ENCODE results near the gene GALNT10. TPM values are rescaled to one million over a fixed set of nuclear protein-coding genes. Genes with fewer than 3 reads are reported as not detected.

GALNT10 gene
- total RNA-seq, 1 donor from 2014 or later: 57.6 TPM

DNA sequence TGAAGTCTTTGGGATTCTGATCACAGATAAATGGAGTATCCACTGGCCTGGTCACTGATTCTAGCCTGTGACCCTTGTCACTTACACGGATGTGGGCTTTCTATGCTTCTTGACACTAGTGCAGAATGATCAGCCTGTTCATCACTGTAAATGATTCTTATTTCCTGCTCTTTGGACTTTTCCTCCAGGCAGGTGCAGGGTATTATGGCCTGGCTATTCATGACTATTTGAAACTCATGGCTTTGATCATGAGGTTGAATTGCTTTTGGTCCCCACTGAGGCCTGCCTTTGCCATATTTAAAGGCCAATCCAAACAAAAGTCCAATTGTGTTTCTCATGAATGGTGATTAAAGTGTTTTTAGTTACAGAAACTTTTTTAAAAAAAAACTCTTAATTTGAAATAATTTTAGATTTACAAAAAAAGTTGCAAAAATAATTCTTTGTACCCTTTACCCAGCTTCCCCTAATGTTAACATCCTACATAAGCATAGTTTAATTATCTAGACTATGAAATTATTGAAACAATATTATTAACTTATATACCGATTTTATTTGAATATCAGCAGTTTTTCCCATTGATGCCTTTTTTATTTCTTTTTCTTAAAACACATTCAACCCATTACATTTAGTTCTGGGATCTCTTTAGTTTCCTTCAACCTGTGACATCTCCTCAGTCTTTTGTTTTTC lies 68.1 kb downstream of the GALNT10 start:
- DNase-seq: no peak
- intact Hi-C loops (cut with DNase I): no loop called here
- H3K4me1 ChIP-seq: peaks cover 2% of the 10 kb centered on the region
- no peak overlapping the region for H3K27ac ChIP-seq
- H3K4me3 ChIP-seq: no peak overlapping the region
- no peaks in the 10 kb centered on the region for H3K9me3 ChIP-seq
- H3K36me3 ChIP-seq: no peaks in the 10 kb centered on the region
- no peaks in the 10 kb centered on the region for H3K27me3 ChIP-seq (ENCODE audit: low read depth)
- ATAC-seq: no peak
- TF ChIP-seq, protein P1, sequence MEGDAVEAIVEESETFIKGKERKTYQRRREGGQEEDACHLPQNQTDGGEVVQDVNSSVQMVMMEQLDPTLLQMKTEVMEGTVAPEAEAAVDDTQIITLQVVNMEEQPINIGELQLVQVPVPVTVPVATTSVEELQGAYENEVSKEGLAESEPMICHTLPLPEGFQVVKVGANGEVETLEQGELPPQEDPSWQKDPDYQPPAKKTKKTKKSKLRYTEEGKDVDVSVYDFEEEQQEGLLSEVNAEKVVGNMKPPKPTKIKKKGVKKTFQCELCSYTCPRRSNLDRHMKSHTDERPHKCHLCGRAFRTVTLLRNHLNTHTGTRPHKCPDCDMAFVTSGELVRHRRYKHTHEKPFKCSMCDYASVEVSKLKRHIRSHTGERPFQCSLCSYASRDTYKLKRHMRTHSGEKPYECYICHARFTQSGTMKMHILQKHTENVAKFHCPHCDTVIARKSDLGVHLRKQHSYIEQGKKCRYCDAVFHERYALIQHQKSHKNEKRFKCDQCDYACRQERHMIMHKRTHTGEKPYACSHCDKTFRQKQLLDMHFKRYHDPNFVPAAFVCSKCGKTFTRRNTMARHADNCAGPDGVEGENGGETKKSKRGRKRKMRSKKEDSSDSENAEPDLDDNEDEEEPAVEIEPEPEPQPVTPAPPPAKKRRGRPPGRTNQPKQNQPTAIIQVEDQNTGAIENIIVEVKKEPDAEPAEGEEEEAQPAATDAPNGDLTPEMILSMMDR (IDR thresholded peaks at IDR 0.05): no peak

- Histone ChIP-seq H3K4me3 (no peak overlapping the region), H3K27ac (no peak overlapping the region), H3K4me1 (peaks cover 14% of the 10 kb centered on the region), H3K36me3 (no peaks in the 10 kb centered on the region), H3K9me3 (no peaks in the 10 kb centered on the region), H3K27me3 (ENCODE audit: low read depth) (no peaks in the 10 kb centered on the region)
- TF ChIP-seq, protein P1 (IDR thresholded peaks at IDR 0.05): no peak
- intact Hi-C loops (cut with DNase I): no loop called here
- DNase-seq (no peak), ATAC-seq (no peak)
Measured at GRCh38 chr5:154260224-154260927, 69.8 kb downstream of the GALNT10 start.

DNA sequence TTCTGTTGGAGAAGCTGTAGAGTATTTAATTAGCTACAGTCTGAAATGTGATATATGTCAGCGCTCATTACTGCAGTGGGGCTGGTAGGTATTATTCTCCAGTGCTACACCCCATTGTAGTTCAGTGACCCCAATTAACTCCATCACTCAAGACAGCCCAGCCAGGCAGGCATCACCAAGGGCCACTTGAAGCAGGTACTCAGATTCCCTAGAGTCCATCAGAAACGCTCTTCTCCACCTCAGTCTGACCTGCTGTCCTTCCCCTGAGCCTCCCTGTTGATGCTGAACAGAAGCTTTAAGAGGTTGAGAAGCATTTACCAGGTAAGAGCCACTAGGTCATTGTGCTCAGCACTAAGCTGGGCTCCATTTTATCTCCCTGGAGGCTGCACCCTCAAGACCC lies 71.8 kb downstream of the GALNT10 start:
- Histone ChIP-seq H3K27me3 (ENCODE audit: low read depth) (no peaks in the 10 kb centered on the region), H3K4me3 (no peak overlapping the region), H3K36me3 (no peaks in the 10 kb centered on the region), H3K4me1 (peaks cover 14% of the 10 kb centered on the region), H3K27ac (no peak overlapping the region), H3K9me3 (no peaks in the 10 kb centered on the region)
- TF ChIP-seq, protein P1 (IDR thresholded peaks at IDR 0.05): no peak
- DNase-seq (no peak), ATAC-seq (no peak)
- intact Hi-C loops (cut with DNase I): no loop called here

GRCh38 chr5:154264549-154265196 lies 74.1 kb downstream of the GALNT10 start:
- Histone ChIP-seq H3K27me3 (ENCODE audit: low read depth) (no peaks in the 10 kb centered on the region), H3K27ac (no peak overlapping the region), H3K36me3 (no peaks in the 10 kb centered on the region), H3K9me3 (no peaks in the 10 kb centered on the region), H3K4me3 (no peak overlapping the region), H3K4me1 (peaks cover 14% of the 10 kb centered on the region)
- ATAC-seq (no peak), DNase-seq (no peak)
- intact Hi-C loops (cut with DNase I): no loop called here
- TF ChIP-seq, protein P1 (IDR thresholded peaks at IDR 0.05): no peak

DNA sequence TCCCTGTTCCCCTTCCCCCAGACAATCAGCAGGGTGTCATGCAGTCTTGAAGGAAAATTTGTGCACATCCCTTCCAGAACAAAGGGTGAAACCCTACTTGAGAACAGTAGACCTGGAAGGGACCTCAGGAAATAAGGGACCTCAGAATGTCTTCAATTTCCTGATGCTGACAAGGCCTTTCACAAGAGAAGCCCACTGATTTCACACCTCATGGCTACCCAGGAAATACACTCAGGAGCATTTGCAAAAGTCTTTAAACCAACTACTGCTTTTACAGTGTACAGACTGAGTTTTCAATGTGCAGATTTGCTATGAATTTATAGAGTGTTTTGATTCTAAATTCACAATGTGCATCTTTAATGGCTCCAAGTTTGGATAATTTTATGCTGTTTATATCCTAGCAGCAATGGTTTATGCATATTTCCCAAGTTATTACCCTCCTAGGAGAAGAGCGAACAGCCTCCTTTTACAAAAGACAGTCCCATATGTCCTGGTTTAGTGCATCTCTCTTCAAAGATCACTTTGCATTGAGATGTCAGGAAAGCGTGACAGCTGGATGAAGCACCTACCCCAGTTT lies 74.8 kb downstream of the GALNT10 start:
- Histone ChIP-seq H3K27me3 (ENCODE audit: low read depth) (no peaks in the 10 kb centered on the region), H3K9me3 (no peaks in the 10 kb centered on the region), H3K27ac (no peak overlapping the region), H3K36me3 (no peaks in the 10 kb centered on the region), H3K4me3 (no peak overlapping the region), H3K4me1 (peaks cover 14% of the 10 kb centered on the region)
- TF ChIP-seq, protein P1 (IDR thresholded peaks at IDR 0.05): no peak
- DNase-seq (no peak), ATAC-seq (no peak)
- intact Hi-C loops (cut with DNase I): no loop called here

All from lower lobe of right lung (tissue), 2 donors.